ENCODE measurements around the gene TMEM82.

TMEM82 gene

DNA sequence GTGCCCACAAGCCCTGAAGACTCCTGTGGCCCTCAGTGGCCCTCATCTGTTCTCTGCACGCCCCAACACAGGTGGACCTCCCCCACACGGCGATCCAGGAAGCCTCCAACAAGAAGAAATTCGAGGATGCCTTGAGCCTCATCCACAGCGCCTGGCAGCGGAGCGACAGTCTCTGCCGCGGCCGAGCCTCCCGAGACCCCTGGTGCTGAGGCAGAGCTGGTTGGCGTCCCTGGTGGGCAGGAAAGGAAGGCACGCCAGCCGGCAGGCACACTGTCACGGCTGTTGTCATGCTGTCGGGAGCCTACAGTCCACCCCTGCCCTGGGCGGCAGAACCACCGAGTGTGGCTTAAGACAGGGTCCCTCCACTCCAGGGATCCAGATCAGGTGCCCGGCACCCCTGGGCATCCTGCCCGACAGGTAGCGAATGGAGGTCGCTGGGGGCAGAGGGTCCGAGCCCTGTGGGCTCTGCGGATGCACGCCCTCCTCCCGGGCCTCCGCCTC is 8.5 kb upstream of the TMEM82 start:
- FAIRE-seq = no peak
- no peak for TF ChIP-seq POLR2A (IDR thresholded peaks at IDR 0.05; ENCODE audit: low read depth, low read length)
- no peak for TF ChIP-seq TAF1 (IDR thresholded peaks at IDR 0.05; ENCODE audit: low read depth, low read length)
- TF ChIP-seq POU2F2 (IDR thresholded peaks at IDR 0.05; ENCODE audit: low read depth, low read length) = no peak
- no peak for TF ChIP-seq PAX5 (IDR thresholded peaks at IDR 0.05; ENCODE audit: insufficient read depth, low read length, severe bottlenecking)
- no peak for TF ChIP-seq POLR2AphosphoS5 (IDR thresholded peaks at IDR 0.05; ENCODE audit: low read depth, low read length)
- TF ChIP-seq SPI1 (IDR thresholded peaks at IDR 0.05; ENCODE audit: low read depth, low read length) = no peak

DNA sequence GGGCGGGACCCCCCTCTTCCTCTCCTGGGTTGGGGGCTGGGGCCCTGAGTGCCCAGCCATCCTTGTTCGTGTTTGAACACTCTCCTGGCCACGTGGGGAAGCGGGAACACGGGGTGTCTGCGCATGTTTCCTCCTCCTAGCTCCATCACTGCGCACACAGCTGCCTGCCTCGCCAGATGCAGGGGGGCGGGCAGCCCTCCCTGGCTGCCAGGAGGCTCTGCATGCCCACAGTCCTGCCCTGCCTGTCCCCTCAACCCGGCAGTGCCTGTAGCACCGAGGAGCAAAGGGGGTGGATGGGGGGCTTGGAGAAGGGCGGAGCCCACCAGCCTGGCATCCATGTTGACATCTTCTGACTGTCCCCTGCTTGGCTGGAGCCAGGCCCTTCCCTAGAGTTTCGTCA is 8.0 kb upstream of the TMEM82 start:
- FAIRE-seq = no peak
- TF ChIP-seq POLR2AphosphoS5 (IDR thresholded peaks at IDR 0.05; ENCODE audit: low read depth, low read length) = no peak
- no peak for TF ChIP-seq POU2F2 (IDR thresholded peaks at IDR 0.05; ENCODE audit: low read depth, low read length)

More for the DNA sequence above, 8.5 kb upstream of the TMEM82 start:
- DNase-seq (ENCODE audit: insufficient read length, low spot score) = no peak

DNA sequence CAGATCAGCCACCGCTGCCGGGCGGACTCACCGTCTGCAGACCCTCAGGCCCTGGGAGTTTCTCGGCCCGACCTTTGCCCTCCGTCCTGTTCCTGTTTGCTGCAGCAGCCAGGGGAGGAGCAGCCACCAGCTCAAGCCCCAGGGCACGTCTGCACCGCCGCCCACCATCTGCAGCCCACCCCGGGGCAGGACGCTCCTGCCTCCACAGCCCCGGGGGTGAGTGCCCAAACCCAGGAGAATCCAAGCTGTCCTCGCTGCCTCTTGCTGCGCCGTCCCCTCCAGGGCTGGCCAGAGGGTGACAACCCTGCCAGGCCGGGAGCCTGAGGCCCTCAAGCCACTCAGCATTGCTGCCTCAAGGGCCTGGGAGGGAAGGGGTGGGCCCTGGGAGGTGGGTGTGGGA is 7.4 kb upstream of the TMEM82 start:
- FAIRE-seq (no peak), DNase-seq (ENCODE audit: insufficient read length, low spot score) (no peak)
- TF ChIP-seq POLR2AphosphoS5 (IDR thresholded peaks at IDR 0.05; ENCODE audit: low read depth, low read length) (0 out of 2 replicates have a peak, but pooled peaks have one; percentile 4), TAF1 (IDR thresholded peaks at IDR 0.05; ENCODE audit: low read depth, low read length) (no peak)

More for the DNA sequence above, 8.0 kb upstream of the TMEM82 start:
- no peak for DNase-seq (ENCODE audit: insufficient read length, low spot score)

DNA sequence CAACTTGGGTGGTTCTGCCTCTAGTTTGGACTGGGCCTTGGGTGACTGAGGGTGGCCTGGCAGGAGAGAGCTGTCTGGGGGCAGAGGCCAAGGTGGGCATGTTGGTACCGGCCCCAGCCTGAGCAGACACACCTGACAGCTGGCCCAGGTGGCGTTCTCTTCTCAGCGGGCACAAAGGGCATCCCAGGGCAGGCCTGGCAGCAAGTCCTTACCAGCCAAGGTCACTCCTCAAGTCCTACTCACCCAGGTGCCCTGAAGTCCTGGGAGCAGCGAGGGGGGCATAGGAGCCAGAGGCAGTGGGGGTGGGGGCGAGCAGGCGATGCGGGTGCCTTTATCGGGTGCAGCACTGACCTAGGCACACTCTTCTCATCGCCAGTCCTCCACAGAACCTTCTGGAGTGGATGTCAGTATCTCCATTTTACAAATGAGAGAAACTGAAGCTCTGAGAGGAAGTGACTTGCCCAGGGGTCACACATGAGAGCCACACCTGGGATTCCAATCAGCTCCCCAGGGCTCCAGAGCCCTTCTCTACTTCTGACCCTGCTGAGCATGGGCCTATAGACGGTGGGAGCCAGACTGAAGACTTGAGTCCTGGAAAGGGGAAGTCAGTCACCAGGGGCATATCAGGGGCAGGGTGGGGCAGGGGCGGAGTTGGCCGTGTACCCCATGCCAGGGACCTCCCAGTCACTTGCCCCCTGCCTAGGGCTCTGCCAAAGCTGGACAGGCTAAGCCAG is 6.8 kb upstream of the TMEM82 start:
- DNase-seq (ENCODE audit: insufficient read length, low spot score) = no peak
- FAIRE-seq = no peak
- TF ChIP-seq PAX5 (IDR thresholded peaks at IDR 0.05; ENCODE audit: insufficient read depth, low read length, severe bottlenecking) (no peak), POLR2AphosphoS5 (IDR thresholded peaks at IDR 0.05; ENCODE audit: low read depth, low read length) (0 out of 2 replicates have a peak, but pooled peaks have one; percentile 2), SPI1 (IDR thresholded peaks at IDR 0.05; ENCODE audit: low read depth, low read length) (no peak), POU2F2 (IDR thresholded peaks at IDR 0.05; ENCODE audit: low read depth, low read length) (no peak), POLR2A (IDR thresholded peaks at IDR 0.05; ENCODE audit: low read depth, low read length) (0 out of 2 replicates have a peak, but pooled peaks have one; percentile 16), TAF1 (IDR thresholded peaks at IDR 0.05; ENCODE audit: low read depth, low read length) (no peak)

DNA sequence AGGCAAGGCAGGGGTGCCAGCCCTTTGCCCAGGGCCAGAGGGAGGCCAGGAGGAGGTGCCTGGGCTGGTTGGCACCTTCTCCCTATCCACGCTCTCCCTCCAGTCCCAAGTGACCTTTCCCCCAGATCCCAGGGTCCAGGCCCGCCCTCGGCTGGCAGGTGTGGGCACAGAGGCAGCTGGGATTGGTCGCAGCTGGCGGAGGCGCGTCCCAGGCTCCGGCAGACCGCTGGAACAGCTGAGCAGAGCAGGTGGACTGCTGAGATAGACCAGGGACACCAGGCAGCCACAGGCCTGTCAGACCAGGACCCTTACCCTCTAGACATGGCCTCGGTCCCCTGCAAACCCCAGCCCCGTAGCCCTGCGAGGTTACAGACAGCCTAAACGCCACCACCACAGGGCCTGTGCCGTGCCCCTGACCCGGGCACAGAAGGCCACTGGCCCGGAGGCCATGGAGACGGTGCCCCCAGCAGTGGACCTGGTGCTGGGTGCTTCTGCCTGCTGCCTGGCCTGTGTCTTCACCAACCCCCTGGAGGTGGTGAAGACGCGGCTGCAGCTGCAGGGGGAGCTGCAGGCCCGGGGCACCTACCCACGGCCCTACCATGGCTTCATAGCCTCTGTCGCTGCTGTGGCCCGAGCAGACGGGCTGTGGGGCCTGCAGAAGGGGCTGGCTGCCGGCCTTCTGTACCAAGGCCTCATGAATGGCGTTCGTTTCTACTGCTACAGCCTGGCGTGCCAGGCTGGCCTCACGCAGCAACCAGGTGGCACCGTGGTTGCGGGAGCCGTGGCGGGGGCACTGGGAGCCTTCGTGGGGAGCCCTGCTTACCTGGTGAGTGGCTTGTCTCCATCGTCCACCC is 6.0 kb upstream of the TMEM82 start, which contains the start of gene SLC25A34:
Gene SLC25A34 (plus strand): TSS at position 221 of the 854 bp plus-strand sequence. CDS start 228 bp downstream, at position 449.
- no peak for FAIRE-seq
- DNase-seq (ENCODE audit: insufficient read length, low spot score) = no peak
- TF ChIP-seq TAF1 (IDR thresholded peaks at IDR 0.05; ENCODE audit: low read depth, low read length) = no peak
- no peak for TF ChIP-seq PAX5 (IDR thresholded peaks at IDR 0.05; ENCODE audit: insufficient read depth, low read length, severe bottlenecking)
- TF ChIP-seq POLR2A (IDR thresholded peaks at IDR 0.05; ENCODE audit: low read depth, low read length) = no peak
- TF ChIP-seq POLR2AphosphoS5 (IDR thresholded peaks at IDR 0.05; ENCODE audit: low read depth, low read length) = no peak
- TF ChIP-seq POU2F2 (IDR thresholded peaks at IDR 0.05; ENCODE audit: low read depth, low read length) = no peak
- no peak for TF ChIP-seq SPI1 (IDR thresholded peaks at IDR 0.05; ENCODE audit: low read depth, low read length)

DNA sequence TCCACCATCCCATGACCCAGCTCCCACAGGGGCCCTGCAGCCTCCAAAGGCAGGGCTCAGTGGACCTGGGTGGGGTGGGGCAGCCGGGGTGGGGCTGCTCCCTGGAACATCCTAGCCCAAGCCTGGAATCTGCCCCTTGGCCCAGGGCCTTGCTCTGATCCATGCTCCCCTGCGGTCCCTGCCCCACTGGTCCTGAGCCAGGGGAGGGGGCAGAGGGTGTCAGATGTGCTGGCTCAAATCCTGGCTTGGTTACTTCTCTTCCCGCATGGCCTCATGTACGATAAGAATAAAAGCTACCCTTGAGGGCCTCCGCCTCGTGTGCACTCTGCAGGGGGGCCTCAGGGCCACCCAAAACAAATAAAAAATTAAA is 5.4 kb upstream of the TMEM82 start:
- FAIRE-seq = no peak
- TF ChIP-seq TAF1 (IDR thresholded peaks at IDR 0.05; ENCODE audit: low read depth, low read length) (no peak), POLR2AphosphoS5 (IDR thresholded peaks at IDR 0.05; ENCODE audit: low read depth, low read length) (no peak), PAX5 (IDR thresholded peaks at IDR 0.05; ENCODE audit: insufficient read depth, low read length, severe bottlenecking) (no peak), POLR2A (IDR thresholded peaks at IDR 0.05; ENCODE audit: low read depth, low read length) (no peak)
- no peak for DNase-seq (ENCODE audit: insufficient read length, low spot score)

DNA sequence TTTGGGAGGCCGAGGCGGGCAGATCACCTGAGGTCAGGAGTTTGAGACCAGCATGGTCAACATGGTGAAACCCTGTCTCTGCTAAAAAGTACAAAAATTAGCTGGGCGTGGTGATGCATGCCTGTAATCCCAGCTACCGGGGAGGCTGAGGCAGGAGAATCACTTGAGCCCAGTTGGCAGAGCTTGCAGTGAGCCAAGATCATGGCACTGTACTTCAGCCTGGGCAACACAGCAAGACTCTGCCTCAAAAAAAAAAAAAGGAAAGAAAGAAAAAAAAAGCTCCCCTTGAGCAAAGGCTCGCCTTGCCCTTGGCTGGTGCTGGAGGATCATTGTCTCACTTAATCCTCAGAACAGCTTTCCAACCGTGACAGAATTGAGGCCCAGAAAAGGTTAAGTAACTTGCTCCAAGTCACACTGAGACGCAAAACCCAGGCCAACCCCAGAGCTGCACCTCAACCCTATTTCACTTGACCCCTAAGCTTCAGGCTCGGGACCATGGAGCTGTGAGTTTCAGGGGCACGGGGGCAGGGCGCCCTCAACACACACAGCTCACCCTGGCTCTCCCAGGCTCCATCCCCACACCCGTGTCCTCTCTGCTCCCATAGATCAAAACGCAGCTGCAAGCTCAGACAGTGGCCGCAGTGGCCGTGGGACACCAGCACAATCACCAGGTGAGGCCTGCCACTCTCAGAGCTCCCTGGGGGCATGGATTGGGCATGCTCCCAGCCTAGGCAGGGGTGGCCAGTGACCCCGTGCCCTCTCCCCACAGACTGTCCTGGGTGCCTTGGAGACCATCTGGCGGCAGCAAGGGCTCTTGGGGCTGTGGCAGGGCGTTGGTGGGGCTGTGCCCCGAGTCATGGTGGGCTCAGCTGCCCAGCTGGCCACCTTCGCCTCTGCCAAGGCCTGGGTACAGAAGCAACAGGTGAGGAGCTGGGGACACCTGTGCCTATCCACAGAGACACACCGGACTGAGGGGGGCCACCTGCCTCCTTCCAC is 4.7 kb upstream of the TMEM82 start:
- TF ChIP-seq POU2F2 (IDR thresholded peaks at IDR 0.05; ENCODE audit: low read depth, low read length) = no peak
- TF ChIP-seq TAF1 (IDR thresholded peaks at IDR 0.05; ENCODE audit: low read depth, low read length) = no peak
- TF ChIP-seq POLR2A (IDR thresholded peaks at IDR 0.05; ENCODE audit: low read depth, low read length) = no peak
- no peak for TF ChIP-seq POLR2AphosphoS5 (IDR thresholded peaks at IDR 0.05; ENCODE audit: low read depth, low read length)
- TF ChIP-seq SPI1 (IDR thresholded peaks at IDR 0.05; ENCODE audit: low read depth, low read length) = no peak
- no peak for TF ChIP-seq PAX5 (IDR thresholded peaks at IDR 0.05; ENCODE audit: insufficient read depth, low read length, severe bottlenecking)
- DNase-seq (ENCODE audit: insufficient read length, low spot score) = no peak
- FAIRE-seq = no peak

DNA sequence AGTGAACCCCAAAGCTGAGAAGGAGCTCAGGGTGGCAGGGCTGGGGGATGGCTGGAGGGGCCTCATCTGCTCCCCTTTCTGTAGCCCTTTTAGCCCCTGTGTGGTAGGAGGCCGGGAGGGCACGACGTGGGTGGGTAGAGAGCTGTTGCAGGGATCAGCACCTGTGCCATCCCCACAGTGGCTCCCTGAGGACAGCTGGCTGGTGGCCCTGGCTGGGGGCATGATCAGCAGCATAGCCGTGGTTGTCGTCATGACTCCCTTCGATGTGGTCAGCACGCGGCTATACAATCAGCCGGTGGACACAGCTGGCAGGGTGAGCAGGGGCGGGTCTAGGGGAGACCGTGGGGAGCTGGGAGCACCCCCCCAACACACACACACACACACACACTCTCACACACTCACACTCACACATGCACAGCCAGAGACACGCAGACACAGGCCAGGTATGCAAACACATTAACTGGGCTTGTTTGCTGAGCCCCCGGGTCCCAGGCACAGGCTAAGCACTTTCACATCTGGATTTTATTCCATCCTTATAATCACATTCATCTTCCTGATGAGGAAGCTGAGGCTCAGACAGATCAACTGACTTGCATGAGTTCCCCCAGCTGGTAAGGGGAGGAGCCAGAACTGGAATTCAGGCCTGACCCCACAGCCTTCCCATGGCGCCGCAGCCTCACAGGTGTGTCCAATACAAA is 3.7 kb upstream of the TMEM82 start:
- FAIRE-seq (no peak), DNase-seq (ENCODE audit: insufficient read length, low spot score) (no peak)
- TF ChIP-seq POLR2AphosphoS5 (IDR thresholded peaks at IDR 0.05; ENCODE audit: low read depth, low read length) (no peak), POLR2A (IDR thresholded peaks at IDR 0.05; ENCODE audit: low read depth, low read length) (no peak), TAF1 (IDR thresholded peaks at IDR 0.05; ENCODE audit: low read depth, low read length) (no peak), PAX5 (IDR thresholded peaks at IDR 0.05; ENCODE audit: insufficient read depth, low read length, severe bottlenecking) (no peak)
